Measurements from ENCODE around the gene RIN1.

RIN1 gene

GRCh38 chr11:66314561-66315497, 21.4 kb downstream of the RIN1 start:
- ATAC-seq, result no peak
- TF ChIP-seq TOX (CRISPR knock-in tag; IDR thresholded peaks at IDR 0.05; ENCODE audit: borderline replicate concordance), result no peak

- no peak for ATAC-seq
- no peak for TF ChIP-seq ESRRG (CRISPR knock-in tag; IDR thresholded peaks at IDR 0.05)
- no peak for TF ChIP-seq ZNF70 (CRISPR knock-in tag; IDR thresholded peaks at IDR 0.05)
- TF ChIP-seq, protein P1, sequence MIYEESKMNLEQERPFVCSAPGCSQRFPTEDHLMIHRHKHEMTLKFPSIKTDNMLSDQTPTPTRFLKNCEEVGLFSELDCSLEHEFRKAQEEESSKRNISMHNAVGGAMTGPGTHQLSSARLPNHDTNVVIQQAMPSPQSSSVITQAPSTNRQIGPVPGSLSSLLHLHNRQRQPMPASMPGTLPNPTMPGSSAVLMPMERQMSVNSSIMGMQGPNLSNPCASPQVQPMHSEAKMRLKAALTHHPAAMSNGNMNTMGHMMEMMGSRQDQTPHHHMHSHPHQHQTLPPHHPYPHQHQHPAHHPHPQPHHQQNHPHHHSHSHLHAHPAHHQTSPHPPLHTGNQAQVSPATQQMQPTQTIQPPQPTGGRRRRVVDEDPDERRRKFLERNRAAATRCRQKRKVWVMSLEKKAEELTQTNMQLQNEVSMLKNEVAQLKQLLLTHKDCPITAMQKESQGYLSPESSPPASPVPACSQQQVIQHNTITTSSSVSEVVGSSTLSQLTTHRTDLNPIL (CRISPR knock-in tag; IDR thresholded peaks at IDR 0.05; ENCODE audit: low read depth), result no peak
- no peak for TF ChIP-seq POU6F1 (CRISPR knock-in tag; IDR thresholded peaks at IDR 0.05; ENCODE audit: borderline replicate concordance, low read depth)
- no peak for TF ChIP-seq ZFP3 (CRISPR knock-in tag; IDR thresholded peaks at IDR 0.05)
- no peak for TF ChIP-seq CSRNP3 (CRISPR knock-in tag; IDR thresholded peaks at IDR 0.05)
- TF ChIP-seq TSHZ2 (CRISPR knock-in tag; IDR thresholded peaks at IDR 0.05), result no peak
- no peak for TF ChIP-seq CSDC2 (CRISPR knock-in tag; IDR thresholded peaks at IDR 0.05)
- no peak for TF ChIP-seq TOX (CRISPR knock-in tag; IDR thresholded peaks at IDR 0.05; ENCODE audit: borderline replicate concordance)
Measured at GRCh38 chr11:66314186-66314501, 22.1 kb downstream of the RIN1 start.

DNA sequence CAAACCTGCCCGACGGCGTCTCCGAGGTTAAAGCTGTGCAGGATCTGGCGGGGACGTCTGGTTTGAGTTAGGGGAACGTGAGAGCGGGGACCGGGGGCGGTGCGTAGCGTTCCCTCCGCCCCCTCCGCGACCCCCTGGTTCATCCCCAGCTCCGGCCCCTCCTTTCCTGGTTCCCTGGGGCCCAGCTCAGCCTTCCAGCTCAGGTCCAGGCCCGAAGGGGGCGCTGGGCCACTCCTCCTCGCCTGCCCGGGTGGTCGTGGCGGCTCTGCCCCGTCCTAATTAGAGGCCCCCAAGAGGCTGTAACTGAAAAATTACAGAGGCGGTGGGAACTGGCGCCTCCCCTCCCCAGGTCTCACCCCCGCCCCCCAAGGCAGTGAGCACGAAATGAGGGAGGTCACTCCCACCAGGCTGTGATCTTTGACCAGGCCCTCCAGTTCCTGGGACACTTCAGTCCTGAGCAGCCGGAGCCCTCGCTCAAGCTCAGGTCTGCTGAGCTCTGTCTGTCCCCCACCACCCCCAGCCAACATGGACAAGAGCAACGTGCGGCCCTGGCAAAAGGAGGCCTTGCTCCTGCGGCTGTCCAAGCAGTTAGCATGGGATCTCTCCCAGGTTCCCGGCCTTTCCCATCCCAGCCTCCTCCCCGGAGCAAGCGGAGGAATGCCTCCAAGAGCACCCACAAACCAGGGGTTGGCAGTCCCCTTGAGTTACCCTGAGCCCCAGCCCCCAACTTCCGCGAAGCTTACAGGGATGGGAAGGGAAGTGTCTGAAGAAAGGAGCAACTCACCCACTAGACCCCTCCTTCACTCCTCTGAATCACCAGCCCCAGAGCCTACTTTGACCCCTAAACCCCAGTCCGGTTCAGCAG, 22.7 kb downstream of the RIN1 start:
- ATAC-seq, result peak; percentile 26; the same call in 2 of the 3 replicates
- TF ChIP-seq PPARA (CRISPR knock-in tag; IDR thresholded peaks at IDR 0.05; ENCODE audit: borderline replicate concordance) (no peak), TCF4 (CRISPR knock-in tag; IDR thresholded peaks at IDR 0.05; ENCODE audit: borderline replicate concordance) (peak; percentile 76; the same call in 1 of the 2 replicates), ESRRG (CRISPR knock-in tag; IDR thresholded peaks at IDR 0.05) (no peak), BACH2 (CRISPR knock-in tag; IDR thresholded peaks at IDR 0.05; ENCODE audit: borderline replicate concordance) (no peak), CSDC2 (CRISPR knock-in tag; IDR thresholded peaks at IDR 0.05) (no peak), TSHZ2 (CRISPR knock-in tag; IDR thresholded peaks at IDR 0.05) (no peak)

Measured in SK-N-SH treated with all-trans-retinoic acid at 6 μM for 48 hours (cell line).